Measurements from ENCODE around the gene SF3B1.
"Not testable (repeated sequence)": the region's sequence is repeated elsewhere in the genome, so short reads cannot be mapped to it uniquely, and the experiment has no call there.

Gene SF3B1

DNA sequence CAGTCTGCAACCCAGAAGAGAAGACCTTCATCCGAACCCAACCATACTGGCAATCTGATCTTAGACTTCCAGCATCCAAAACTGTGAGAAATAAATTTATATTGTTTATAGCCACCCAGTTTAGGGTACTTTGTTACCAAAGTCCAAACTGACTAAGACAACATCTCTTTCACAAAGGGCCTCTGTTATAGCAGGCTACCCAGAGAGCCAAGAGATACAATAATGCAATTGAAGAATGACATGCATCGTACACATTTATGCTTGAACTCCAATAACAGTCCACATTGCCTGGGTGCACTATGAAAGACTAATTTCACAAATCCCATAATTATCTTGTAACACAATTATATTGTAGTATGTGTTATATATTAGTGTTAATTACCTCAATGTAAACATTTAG, 85.1 kb downstream of the SF3B1 start:
- no peak for DNase-seq (ENCODE audit: insufficient read length, low spot score)
- FAIRE-seq: no peak
- TF ChIP-seq, protein P1, sequence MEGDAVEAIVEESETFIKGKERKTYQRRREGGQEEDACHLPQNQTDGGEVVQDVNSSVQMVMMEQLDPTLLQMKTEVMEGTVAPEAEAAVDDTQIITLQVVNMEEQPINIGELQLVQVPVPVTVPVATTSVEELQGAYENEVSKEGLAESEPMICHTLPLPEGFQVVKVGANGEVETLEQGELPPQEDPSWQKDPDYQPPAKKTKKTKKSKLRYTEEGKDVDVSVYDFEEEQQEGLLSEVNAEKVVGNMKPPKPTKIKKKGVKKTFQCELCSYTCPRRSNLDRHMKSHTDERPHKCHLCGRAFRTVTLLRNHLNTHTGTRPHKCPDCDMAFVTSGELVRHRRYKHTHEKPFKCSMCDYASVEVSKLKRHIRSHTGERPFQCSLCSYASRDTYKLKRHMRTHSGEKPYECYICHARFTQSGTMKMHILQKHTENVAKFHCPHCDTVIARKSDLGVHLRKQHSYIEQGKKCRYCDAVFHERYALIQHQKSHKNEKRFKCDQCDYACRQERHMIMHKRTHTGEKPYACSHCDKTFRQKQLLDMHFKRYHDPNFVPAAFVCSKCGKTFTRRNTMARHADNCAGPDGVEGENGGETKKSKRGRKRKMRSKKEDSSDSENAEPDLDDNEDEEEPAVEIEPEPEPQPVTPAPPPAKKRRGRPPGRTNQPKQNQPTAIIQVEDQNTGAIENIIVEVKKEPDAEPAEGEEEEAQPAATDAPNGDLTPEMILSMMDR (IDR thresholded peaks at IDR 0.05; ENCODE audit: insufficient read depth, missing control alignments): no peak

DNA sequence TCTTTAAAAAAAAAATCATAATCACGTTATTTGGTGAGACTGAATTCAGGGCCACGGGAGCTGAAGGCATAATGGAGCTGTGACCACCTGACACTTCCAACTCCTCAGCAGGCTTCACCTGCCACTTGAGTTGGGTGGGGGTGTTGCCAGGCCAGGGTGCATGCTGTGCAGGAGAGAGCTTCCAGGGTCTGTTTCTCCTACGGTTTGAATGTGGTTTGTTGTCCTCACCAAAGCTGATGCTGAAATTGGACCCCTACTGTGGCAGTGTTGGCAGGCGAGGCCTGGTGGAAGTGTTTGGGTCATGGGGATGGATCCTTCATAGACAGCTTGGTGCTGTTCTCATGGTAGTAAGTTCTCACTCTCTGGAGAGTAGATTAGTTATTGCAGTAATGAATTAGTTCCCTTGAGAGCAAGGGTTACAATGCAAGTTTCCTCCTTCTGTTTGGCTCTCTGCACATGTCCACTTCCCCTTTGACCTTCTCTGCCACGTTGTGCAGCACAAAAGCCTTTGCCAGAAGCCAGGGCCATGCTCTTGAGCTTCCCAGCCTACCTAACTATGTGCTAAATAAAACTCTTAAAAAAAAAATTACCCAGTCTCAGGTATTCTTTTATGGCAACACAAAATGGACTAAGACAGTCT, 86.0 kb downstream of the SF3B1 start:
- DNase-seq (ENCODE audit: insufficient read length, low spot score) (no peak), FAIRE-seq (no peak)
- TF ChIP-seq, protein P1 (IDR thresholded peaks at IDR 0.05; ENCODE audit: insufficient read depth, missing control alignments): no peak

DNA sequence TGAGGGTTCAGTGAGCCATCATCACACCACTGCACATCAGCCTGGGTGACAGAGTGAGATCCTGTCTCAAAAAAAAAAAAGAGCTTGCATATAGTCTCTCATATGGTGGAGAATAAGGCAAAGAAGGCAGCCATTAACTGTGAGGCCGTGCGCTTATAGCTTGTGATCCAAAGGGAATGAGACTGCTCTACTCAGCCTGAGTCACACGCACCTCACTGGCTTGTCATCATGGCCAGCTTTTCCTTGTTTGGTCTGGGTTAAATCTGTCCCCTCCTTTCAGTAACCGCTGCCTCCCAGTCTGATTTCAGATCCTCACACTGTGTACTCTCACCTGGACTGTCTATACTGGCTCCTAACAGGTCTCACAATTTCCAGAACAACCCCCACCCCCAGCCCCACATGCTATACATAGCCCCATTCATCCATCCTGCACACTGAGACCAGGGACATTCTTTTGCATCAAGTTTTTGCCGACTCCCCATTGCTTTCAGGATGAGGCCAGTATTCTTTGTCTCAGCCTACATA, 88.9 kb downstream of the SF3B1 start:
- DNase-seq (ENCODE audit: insufficient read length, low spot score): no peak
- FAIRE-seq: no peak
- TF ChIP-seq, protein P1 (IDR thresholded peaks at IDR 0.05; ENCODE audit: insufficient read depth, missing control alignments): no peak

DNA sequence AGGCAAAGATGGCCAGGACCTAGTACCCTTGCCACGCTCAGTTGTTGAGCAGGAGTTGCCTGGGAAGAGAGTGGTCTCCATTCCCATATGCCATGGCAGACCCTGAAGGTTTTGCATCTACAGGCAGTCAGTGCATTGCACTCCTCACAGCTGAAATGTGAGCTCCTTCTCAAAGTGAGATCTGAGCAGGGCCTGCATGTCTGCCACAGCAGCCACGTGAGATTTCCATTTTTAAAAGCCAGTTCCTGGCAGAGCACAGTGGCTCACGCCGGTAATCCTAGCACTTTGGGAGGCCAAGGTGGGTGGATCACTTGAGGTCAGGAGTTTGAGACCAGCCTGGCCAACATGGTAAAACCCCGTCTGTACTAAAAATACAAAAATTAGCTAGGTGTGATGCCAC, 90.9 kb downstream of the SF3B1 start:
- DNase-seq (ENCODE audit: insufficient read length, low spot score); FAIRE-seq: not testable (repeated sequence)

DNA sequence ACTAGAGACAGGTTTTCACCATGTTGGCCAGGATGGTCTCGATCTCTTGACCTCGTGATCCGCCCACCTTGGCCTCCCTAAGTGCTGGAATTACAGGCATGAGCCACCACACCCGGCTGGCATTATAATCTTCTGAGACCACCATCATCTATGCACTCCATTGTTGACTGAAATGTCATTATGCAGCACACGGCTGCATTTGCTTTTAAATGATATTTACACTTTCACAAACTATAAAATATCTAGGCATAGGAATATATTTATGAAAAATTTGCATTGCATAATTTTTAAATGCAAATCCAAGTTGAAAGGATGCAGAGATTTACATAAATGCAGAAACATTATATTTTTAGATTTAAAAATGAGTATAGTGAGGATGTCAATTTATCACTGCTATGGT, 94.2 kb downstream of the SF3B1 start:
- FAIRE-seq (no peak), DNase-seq (ENCODE audit: insufficient read length, low spot score) (no peak)
- TF ChIP-seq, protein P1 (IDR thresholded peaks at IDR 0.05; ENCODE audit: insufficient read depth, missing control alignments): no peak

All from D721Med (cell line).